Fibroblast of pulmonary artery (primary cell): ENCODE results near the gene ZNF502.

ENCODE experiments used
- DNase-seq: peaks from one replicate; pipeline ENCODE4 v3.0.0-alpha.2; 2010; ENCODE audit warnings: low read depth
- H3K4me3 ChIP-seq: replicated peaks from 2 replicates; pipeline ENCODE4 v1.5.1; 2011; ENCODE audit warnings: low read depth, mild to moderate bottlenecking, control low read depth, low read length, moderate library complexity
- CTCF ChIP-seq: IDR thresholded peaks from 2 replicates; pipeline ENCODE4 v1.5.1; 2011; ENCODE audit warnings: mild to moderate bottlenecking, control low read depth, low read length, inconsistent platforms; ENCODE audit errors: missing control alignments

ZNF502 gene

GRCh38 chr3:44729384-44729910 lies 17.0 kb downstream of the ZNF502 start, which contains the start of gene ZNF501:
Gene ZNF501, plus strand, starts transcription at chr3:44729635. Its CDS starts 4,787 bp downstream, at chr3:44734422.
- no peak for TF ChIP-seq CTCF
- H3K4me3 ChIP-seq: peak within 1 kb of the TSS; percentile 71
- peak; percentile 94 for DNase-seq

GRCh38 chr3:44734646-44735168 lies 22.2 kb downstream of the ZNF502 start:
- H3K4me3 ChIP-seq: no peak overlapping the region
- no peak for DNase-seq
- TF ChIP-seq CTCF: no peak

GRCh38 chr3:44761101-44761423 lies 48.6 kb downstream of the ZNF502 start:
- DNase-seq: no peak
- no peak for TF ChIP-seq CTCF
- H3K4me3 ChIP-seq: peak overlapping the region; percentile 97

GRCh38 chr3:44761424-44762169 lies 49.1 kb downstream of the ZNF502 start, which contains the start of the genes KIAA1143 and KIF15:
Gene KIAA1143, minus strand, starts transcription at chr3:44761619. Its CDS starts 17 bp downstream, at chr3:44761602.
Gene KIF15, plus strand, starts transcription at chr3:44761794. Its CDS starts 72 bp downstream, at chr3:44761866.
- peak within 1 kb of the TSS; percentile 97 for H3K4me3 ChIP-seq
- no peak for TF ChIP-seq CTCF
- peak; percentile 97 for DNase-seq

- no peak for TF ChIP-seq CTCF
- peak overlapping the region; percentile 97 for H3K4me3 ChIP-seq
- DNase-seq: peak; percentile 13
These were observed 49.8 kb downstream of the ZNF502 start for GRCh38 chr3:44762170-44762677.

- peak overlapping the region; percentile 97 for H3K4me3 ChIP-seq
- TF ChIP-seq CTCF: no peak
- DNase-seq: no peak
These were observed 50.2 kb downstream of the ZNF502 start for GRCh38 chr3:44762690-44763089.
